Gastroesophageal sphincter (tissue), 3 donors: ENCODE results near the gene ARHGEF4.

Source experiments
- POLR2A ChIP-seq, 2 donors: fragments of 450-650 bp; IDR thresholded peaks; one replicate each; pipeline ENCODE4 v1.6.1; 2017; ENCODE audit warnings: antibody characterized with exemption in 2 of 2, mild to moderate bottlenecking in 2 of 2, moderate library complexity in 1 of 2
- TF ChIP-seq, protein P1 (sequence below), 4 experiments: fragments of 200-600 bp in 2 of 4; fragments of 450-650 bp in 2 of 4; sonication (generic) in 1 of 4; IDR thresholded peaks; one replicate each; pipeline ENCODE4 v1.5.1; 2017 to 2019; ENCODE audit warnings: antibody characterized with exemption in 4 of 4, mild to moderate bottlenecking in 2 of 4, moderate library complexity in 2 of 4

DNA sequence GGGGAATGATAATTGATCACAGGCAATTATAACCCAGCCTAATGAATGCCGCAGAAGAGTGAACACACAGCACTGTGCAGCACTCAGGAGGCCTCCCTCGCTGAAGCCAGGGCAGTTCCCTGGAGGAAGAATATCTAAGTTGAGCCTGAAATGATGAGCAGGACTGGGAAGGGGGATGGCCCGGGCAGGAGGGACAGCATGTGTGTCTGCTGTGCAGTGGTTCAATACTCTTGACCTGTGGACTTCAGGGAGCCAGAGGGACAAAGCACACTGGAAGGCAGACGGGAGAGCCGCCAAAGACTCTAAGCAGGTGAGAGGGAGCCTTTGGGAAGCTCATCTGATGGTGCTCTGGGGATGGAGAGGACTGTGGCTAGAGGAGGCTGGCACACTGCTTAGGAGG is 62.6 kb downstream of the ARHGEF4 start:
- no peak for TF ChIP-seq POLR2A (IDR thresholded peaks at IDR 0.05)
- TF ChIP-seq, protein P1, sequence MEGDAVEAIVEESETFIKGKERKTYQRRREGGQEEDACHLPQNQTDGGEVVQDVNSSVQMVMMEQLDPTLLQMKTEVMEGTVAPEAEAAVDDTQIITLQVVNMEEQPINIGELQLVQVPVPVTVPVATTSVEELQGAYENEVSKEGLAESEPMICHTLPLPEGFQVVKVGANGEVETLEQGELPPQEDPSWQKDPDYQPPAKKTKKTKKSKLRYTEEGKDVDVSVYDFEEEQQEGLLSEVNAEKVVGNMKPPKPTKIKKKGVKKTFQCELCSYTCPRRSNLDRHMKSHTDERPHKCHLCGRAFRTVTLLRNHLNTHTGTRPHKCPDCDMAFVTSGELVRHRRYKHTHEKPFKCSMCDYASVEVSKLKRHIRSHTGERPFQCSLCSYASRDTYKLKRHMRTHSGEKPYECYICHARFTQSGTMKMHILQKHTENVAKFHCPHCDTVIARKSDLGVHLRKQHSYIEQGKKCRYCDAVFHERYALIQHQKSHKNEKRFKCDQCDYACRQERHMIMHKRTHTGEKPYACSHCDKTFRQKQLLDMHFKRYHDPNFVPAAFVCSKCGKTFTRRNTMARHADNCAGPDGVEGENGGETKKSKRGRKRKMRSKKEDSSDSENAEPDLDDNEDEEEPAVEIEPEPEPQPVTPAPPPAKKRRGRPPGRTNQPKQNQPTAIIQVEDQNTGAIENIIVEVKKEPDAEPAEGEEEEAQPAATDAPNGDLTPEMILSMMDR (IDR thresholded peaks at IDR 0.05), result no peak
